NT2/D1 (cell line): Measurements from ENCODE around the gene FAH.

ENCODE experiments used
- DNase-seq: peaks from one replicate; pipeline ENCODE4 v3.0.0-alpha.2; 2011; ENCODE audit warnings: low read depth, low spot score
- H3K27me3 ChIP-seq: 2 replicates; pipeline ENCODE4 v1.6.0; 2011; ENCODE audit warnings: mild to moderate bottlenecking; ENCODE audit not compliant: insufficient read length, insufficient read depth
- H3K36me3 ChIP-seq: 2 replicates; pipeline ENCODE4 v1.6.1; 2011; ENCODE audit warnings: mild to moderate bottlenecking, low read length, mixed read lengths; ENCODE audit not compliant: insufficient read depth, insufficient read length
- H3K4me1 ChIP-seq: 2 replicates; pipeline ENCODE4 v1.5.1; 2011; ENCODE audit not compliant: insufficient read depth, insufficient read length
- H3K4me3 ChIP-seq: 2 replicates; pipeline ENCODE4 v1.5.1; 2011; ENCODE audit warnings: low read depth; ENCODE audit not compliant: insufficient read length
- H3K9ac ChIP-seq: 2 replicates; pipeline ENCODE4 v1.6.0; 2011; ENCODE audit warnings: low read depth; ENCODE audit not compliant: insufficient read length
- H3K9me3 ChIP-seq: 2 replicates; pipeline ENCODE4 v1.5.1; 2011; ENCODE audit warnings: mild to moderate bottlenecking, low read length; ENCODE audit not compliant: insufficient read depth
- SUZ12 ChIP-seq: IDR thresholded peaks from 2 replicates; pipeline ENCODE4 v1.6.1; 2011; ENCODE audit not compliant: insufficient read length, insufficient read depth; ENCODE audit errors: extremely low read depth
- YY1 ChIP-seq: IDR thresholded peaks from 2 replicates; pipeline ENCODE4 v1.6.1; 2011; ENCODE audit not compliant: insufficient read length, insufficient read depth
- ZNF274 ChIP-seq: IDR thresholded peaks from 2 replicates; pipeline ENCODE4 v1.6.1; 2011; ENCODE audit warnings: mild to moderate bottlenecking, low read depth, low read length

Gene FAH

DNA sequence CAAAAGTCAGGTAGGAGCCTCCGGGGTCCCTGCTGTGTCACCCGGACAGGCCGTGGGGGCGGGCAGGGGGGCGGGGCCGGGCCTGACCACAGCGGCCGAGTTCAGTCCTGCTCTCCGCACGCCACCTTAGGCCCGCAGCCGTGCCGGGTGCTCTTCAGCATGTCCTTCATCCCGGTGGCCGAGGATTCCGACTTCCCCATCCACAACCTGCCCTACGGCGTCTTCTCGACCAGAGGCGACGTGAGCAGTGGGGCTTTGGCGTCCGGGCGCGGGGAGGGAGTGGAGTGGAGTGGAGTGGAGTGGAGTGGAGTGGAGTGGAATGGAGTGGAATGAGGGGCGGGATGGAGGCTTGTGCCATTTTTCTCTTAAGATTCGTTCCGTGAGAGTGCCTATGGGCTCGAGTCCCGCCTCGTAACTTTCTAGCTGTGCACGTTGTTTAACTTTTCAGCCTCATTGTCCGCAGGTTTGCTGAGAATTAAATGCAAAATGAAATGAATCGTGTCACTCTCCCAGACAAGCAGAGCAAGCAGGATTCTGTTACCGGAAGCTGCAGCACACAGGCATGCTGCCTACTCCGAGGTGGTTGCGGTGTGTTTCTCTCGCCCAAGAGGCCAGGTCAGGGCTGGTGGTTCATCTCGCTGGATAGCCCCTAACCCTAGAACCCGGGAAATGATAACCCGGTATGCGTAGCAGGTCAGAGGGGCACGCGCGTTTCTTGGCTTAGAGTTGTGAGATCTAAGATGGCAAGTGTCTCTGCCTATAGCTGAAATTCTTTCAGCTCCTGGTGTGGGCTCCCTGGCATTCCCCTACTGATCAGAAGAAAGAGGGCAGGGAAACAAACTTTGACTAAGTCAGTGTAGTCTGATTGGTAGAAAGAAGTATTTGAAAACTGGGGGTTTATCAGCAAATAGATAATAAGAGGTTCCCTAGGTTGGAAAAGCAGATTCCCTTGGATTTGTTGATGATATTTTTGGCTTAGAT, at the start of gene FAH:
TSS of gene FAH (plus strand) at position 104 of the 981 bp plus-strand sequence. CDS start at position 160, 56 bp downstream.
- no peak for DNase-seq
- Histone ChIP-seq H3K4me1 (peaks cover 3% of the 10 kb centered on the region), H3K4me3 (peak within 1 kb of the TSS; percentile 67), H3K9ac (peak within 1 kb of the TSS; percentile 85), H3K36me3 (peaks cover 4% of the 10 kb centered on the region), H3K9me3 (no peaks in the 10 kb centered on the region), H3K27me3 (peaks cover 22% of the 10 kb centered on the region)
- TF ChIP-seq YY1 (no peak), ZNF274 (no peak), SUZ12 (no peak)

DNA sequence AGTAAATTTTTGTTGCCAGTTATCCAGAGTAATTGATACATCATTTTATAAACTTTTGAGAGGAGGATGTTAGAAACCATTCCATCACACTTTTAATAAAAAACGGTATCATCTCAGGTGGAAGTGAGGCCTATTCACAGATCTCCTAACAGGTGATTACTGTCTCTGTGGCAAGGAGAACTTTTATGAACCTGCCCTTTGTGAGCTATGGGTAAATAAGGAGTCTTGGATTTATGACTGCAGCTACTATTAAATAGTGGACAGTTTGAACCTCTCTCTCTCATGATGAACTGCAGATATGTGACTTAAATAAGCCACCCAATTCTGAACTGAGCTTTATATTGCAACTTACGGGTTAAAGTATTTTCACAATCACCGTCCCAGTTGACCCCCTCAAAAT, 47.6 kb upstream of the FAH start:
- Histone ChIP-seq H3K4me1 (no peaks in the 10 kb centered on the region), H3K4me3 (no peak overlapping the region), H3K9ac (no peak overlapping the region), H3K27me3 (no peaks in the 10 kb centered on the region), H3K9me3 (no peaks in the 10 kb centered on the region), H3K36me3 (no peaks in the 10 kb centered on the region)
- no peak for TF ChIP-seq SUZ12
- no peak for TF ChIP-seq ZNF274
- TF ChIP-seq YY1: no peak
- no peak for DNase-seq

- no peak overlapping the region for H3K9ac ChIP-seq
- H3K9me3 ChIP-seq: no peaks in the 10 kb centered on the region
- H3K4me1 ChIP-seq: no peaks in the 10 kb centered on the region
- H3K36me3 ChIP-seq: no peaks in the 10 kb centered on the region
- TF ChIP-seq SUZ12: no peak
- TF ChIP-seq YY1: no peak
- no peak for TF ChIP-seq ZNF274
- no peaks in the 10 kb centered on the region for H3K27me3 ChIP-seq
- no peak overlapping the region for H3K4me3 ChIP-seq
- DNase-seq: no peak
Measured at GRCh38 chr15:80105595-80105994, 47.2 kb upstream of the FAH start.

DNA sequence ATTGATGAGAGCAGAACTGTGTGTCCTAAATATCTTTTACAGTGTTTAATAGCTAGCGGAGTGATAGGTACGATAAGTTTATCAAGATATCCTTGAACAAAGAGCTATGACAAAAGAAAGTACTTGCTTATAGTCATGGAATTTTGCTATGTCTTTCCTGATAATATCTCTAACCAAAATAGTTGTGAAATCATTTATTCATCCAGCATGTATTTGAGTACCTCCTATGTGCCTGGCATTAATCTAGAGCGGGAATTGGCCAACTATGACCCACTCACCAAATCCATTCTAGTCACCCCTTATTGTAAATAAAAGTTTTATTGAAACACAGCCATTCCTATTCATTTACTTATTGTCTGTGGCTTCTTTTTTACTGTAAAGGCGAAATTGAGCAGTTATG, 46.7 kb upstream of the FAH start:
- H3K27me3 ChIP-seq: no peaks in the 10 kb centered on the region
- no peak for DNase-seq
- no peak overlapping the region for H3K4me3 ChIP-seq
- no peaks in the 10 kb centered on the region for H3K4me1 ChIP-seq
- H3K9ac ChIP-seq: no peak overlapping the region
- no peak for TF ChIP-seq SUZ12
- TF ChIP-seq ZNF274: no peak
- no peak for TF ChIP-seq YY1
- no peaks in the 10 kb centered on the region for H3K9me3 ChIP-seq
- H3K36me3 ChIP-seq: no peaks in the 10 kb centered on the region

DNA sequence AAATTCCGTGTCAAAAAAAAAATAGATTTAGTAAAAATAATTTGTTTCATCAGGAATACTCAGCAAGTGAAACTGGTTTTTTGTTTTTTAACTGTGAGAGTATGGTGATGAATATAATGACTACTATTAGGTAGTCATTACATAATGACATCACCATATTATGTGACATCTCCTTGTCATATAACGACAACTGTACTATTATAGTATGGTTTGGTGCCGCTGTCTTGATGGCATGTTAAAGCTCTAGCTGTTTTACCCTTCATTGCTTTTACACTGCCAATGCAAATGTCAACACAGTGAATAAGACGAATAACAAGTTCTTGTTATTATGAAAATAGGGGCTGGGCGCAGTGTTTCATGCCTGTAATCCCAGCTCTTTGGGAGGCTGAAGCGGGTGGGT, 45.6 kb upstream of the FAH start:
- no peak overlapping the region for H3K9ac ChIP-seq
- no peaks in the 10 kb centered on the region for H3K27me3 ChIP-seq
- no peaks in the 10 kb centered on the region for H3K9me3 ChIP-seq
- H3K4me1 ChIP-seq: no peaks in the 10 kb centered on the region
- H3K4me3 ChIP-seq: no peak overlapping the region
- DNase-seq: no peak
- TF ChIP-seq YY1 (no peak), ZNF274 (no peak), SUZ12 (no peak)
- H3K36me3 ChIP-seq: no peaks in the 10 kb centered on the region

DNA sequence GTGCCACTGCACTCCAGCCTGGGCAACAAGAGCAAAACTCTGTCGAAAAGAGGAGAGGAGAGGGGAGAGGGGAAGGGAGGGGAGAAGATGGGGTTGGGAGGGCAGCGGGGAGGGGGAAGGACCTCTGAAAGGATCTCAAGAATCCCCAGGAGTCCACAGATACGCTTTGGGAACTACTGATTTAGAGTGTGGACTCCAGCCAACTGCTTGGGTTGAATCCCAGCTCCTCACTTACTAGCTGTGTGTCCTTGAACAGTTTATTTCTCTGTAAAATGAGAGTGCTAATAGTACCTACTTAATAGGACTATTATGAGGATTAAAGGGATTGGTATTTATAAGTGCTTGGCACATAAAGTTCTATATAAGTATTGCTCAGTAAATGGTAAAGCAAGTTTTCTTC, 45.0 kb upstream of the FAH start:
- no peaks in the 10 kb centered on the region for H3K36me3 ChIP-seq
- no peaks in the 10 kb centered on the region for H3K9me3 ChIP-seq
- H3K4me3 ChIP-seq: no peak overlapping the region
- no peak overlapping the region for H3K9ac ChIP-seq
- DNase-seq: no peak
- TF ChIP-seq SUZ12: no peak
- TF ChIP-seq ZNF274: no peak
- TF ChIP-seq YY1: no peak
- H3K4me1 ChIP-seq: no peaks in the 10 kb centered on the region
- no peaks in the 10 kb centered on the region for H3K27me3 ChIP-seq

- Histone ChIP-seq H3K36me3 (no peaks in the 10 kb centered on the region), H3K4me1 (no peaks in the 10 kb centered on the region), H3K9me3 (no peaks in the 10 kb centered on the region), H3K9ac (no peak overlapping the region), H3K27me3 (no peaks in the 10 kb centered on the region), H3K4me3 (no peak overlapping the region)
- TF ChIP-seq ZNF274: no peak
- TF ChIP-seq YY1: no peak
- no peak for TF ChIP-seq SUZ12
- no peak for DNase-seq
Measured at GRCh38 chr15:80109388-80109787, 43.4 kb upstream of the FAH start.
